GM19035 (cell line): ENCODE measurements around the gene MBTPS1.

Experiments used
- ATAC-seq: cut with Tn5 transposase; IDR thresholded peaks from one replicate; pipeline ENCODE4 v1.9.1; 2021; ENCODE audit not compliant: unreplicated experiment

MBTPS1 gene

GRCh38 chr16:84116720-84117493 is at the start of gene MBTPS1:
Gene MBTPS1, minus strand, starts transcription at chr16:84116942. Its CDS starts 15,159 bp downstream, at chr16:84101783.
- ATAC-seq: peak; percentile 92

GRCh38 chr16:84165746-84166145 is 49.0 kb upstream of the MBTPS1 start:
- no peak for ATAC-seq

GRCh38 chr16:84161801-84162200 is 45.1 kb upstream of the MBTPS1 start:
- ATAC-seq: no peak

GRCh38 chr16:84161037-84161436 is 44.3 kb upstream of the MBTPS1 start:
- no peak for ATAC-seq

- ATAC-seq: no peak
Measured at GRCh38 chr16:84159800-84160199, 43.1 kb upstream of the MBTPS1 start.

GRCh38 chr16:84159007-84159406 is 42.3 kb upstream of the MBTPS1 start:
- ATAC-seq: no peak

GRCh38 chr16:84156342-84156784 is 39.6 kb upstream of the MBTPS1 start:
- no peak for ATAC-seq

GRCh38 chr16:84155771-84156170 is 39.0 kb upstream of the MBTPS1 start:
- ATAC-seq: no peak

- ATAC-seq: no peak
Measured at GRCh38 chr16:84155226-84155625, 38.5 kb upstream of the MBTPS1 start.

GRCh38 chr16:84153660-84154214 is 37.0 kb upstream of the MBTPS1 start:
- no peak for ATAC-seq

- ATAC-seq: no peak
Measured at GRCh38 chr16:84150926-84151325, 34.2 kb upstream of the MBTPS1 start.

GRCh38 chr16:84144859-84145639 is 28.3 kb upstream of the MBTPS1 start, which contains the start of the genes DNAAF1 and HSDL1:
Gene DNAAF1, plus strand, starts transcription at chr16:84145308. Its CDS starts 133 bp downstream, at chr16:84145441.
Gene HSDL1, minus strand, starts transcription at chr16:84145177. Its CDS starts 13,856 bp downstream, at chr16:84131321.
- peak; percentile 82 for ATAC-seq

- ATAC-seq: peak; percentile 10
Measured at GRCh38 chr16:84144209-84144858, 27.6 kb upstream of the MBTPS1 start.

GRCh38 chr16:84143784-84144199 is 27.1 kb upstream of the MBTPS1 start:
- ATAC-seq: no peak

- no peak for ATAC-seq
Measured at GRCh38 chr16:84143081-84143480, 26.3 kb upstream of the MBTPS1 start.

- ATAC-seq: no peak
Measured at GRCh38 chr16:84141143-84141670, 24.5 kb upstream of the MBTPS1 start.

- no peak for ATAC-seq
Measured at GRCh38 chr16:84139628-84140258, 23.0 kb upstream of the MBTPS1 start.

- no peak for ATAC-seq
Measured at GRCh38 chr16:84138824-84139627, 22.3 kb upstream of the MBTPS1 start.

- ATAC-seq: no peak
Measured at GRCh38 chr16:84138500-84138823, 21.7 kb upstream of the MBTPS1 start.
